Upper lobe of right lung (tissue), 1 donor: ENCODE measurements around the gene TPRA1. TPM values are rescaled to one million over a fixed set of nuclear protein-coding genes. Genes with fewer than 3 reads are reported as not detected.

Experiments used
- ATAC-seq: fragments of 200-7000 bp; cut with Tn5 transposase; one replicate; pipeline ENCODE4 v1.9.1; 2020; ENCODE audit warnings: mild to moderate bottlenecking, moderate library complexity
- DNase-seq: peaks from one replicate; pipeline ENCODE4 v3.0.0-alpha.2; 2020
- H3K27ac ChIP-seq: fragments of 200-600 bp; one replicate; pipeline ENCODE4 v1.8.0; 2022
- H3K27me3 ChIP-seq: fragments of 200-600 bp; one replicate; pipeline ENCODE4 v1.8.0; 2022; ENCODE audit warnings: mild to moderate bottlenecking
- H3K36me3 ChIP-seq: fragments of 200-600 bp; one replicate; pipeline ENCODE4 v1.8.0; 2022
- H3K4me1 ChIP-seq: fragments of 200-600 bp; one replicate; pipeline ENCODE4 v1.8.0; 2022
- H3K4me3 ChIP-seq: fragments of 200-600 bp; one replicate; pipeline ENCODE4 v1.8.0; 2022; ENCODE audit warnings: mild to moderate bottlenecking
- H3K9me3 ChIP-seq: fragments of 200-600 bp; one replicate; pipeline ENCODE4 v1.8.0; 2022
- CTCF ChIP-seq: fragments of 200-600 bp; IDR thresholded peaks from one replicate; pipeline ENCODE4 v1.8.0; 2022; ENCODE audit warnings: antibody characterized with exemption
- intact Hi-C: fragments of 100-400 bp; cut with DNase I; formaldehyde crosslinking; loops from one replicate; pipeline ENCODE4 v1.11.0; 2022
- total RNA-seq: library from RNA; stranded (reverse); fragmentation: NEBNext Ultra II Directional; extraction: Animal tissue kit (Norgen Biotek cat#: 25700); gene quantifications from one replicate; pipeline ENCODE4 v1.2.1, GENCODE V29; 2021
- donor health status: DM: no; HTN: yes; CAD: no; lungs with severe emphysema.

The TPRA1 gene
- total RNA-seq, 1 donor from 2014 or later: 40.6 TPM

DNA sequence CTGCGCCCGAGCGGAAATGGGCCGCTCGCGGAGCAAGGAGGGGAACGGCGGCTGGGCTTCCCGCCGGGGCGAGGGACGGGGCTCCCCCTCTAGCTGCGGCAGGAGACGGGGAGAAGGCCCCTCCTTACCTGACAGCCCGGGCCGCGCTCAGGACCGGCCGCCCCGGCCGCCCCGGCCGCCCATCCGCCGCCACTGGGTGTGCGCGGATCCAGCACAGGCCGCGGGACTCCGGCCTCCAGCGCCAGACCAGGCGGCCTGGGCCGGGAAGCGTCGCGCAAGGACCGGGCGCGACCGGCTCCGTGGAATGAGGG lies 296 bp downstream of the TPRA1 start:
- H3K4me1 ChIP-seq: peaks cover 34% of the 10 kb centered on the region
- no peak for TF ChIP-seq CTCF
- intact Hi-C loops: no loop called here
- peak; percentile 69 for ATAC-seq
- H3K4me3 ChIP-seq: peak overlapping the region; percentile 88
- H3K27ac ChIP-seq: peak overlapping the region; percentile 91
- no peaks in the 10 kb centered on the region for H3K27me3 ChIP-seq
- H3K9me3 ChIP-seq: no peaks in the 10 kb centered on the region
- no peak for DNase-seq
- H3K36me3 ChIP-seq: no peaks in the 10 kb centered on the region

- H3K4me1 ChIP-seq: peaks cover 34% of the 10 kb centered on the region
- no peaks in the 10 kb centered on the region for H3K27me3 ChIP-seq
- H3K4me3 ChIP-seq: peak overlapping the region; percentile 88
- TF ChIP-seq CTCF: no peak
- H3K36me3 ChIP-seq: no peaks in the 10 kb centered on the region
- intact Hi-C loops: no loop called here
- DNase-seq: peak; percentile 82
- peak overlapping the region; percentile 91 for H3K27ac ChIP-seq
- no peaks in the 10 kb centered on the region for H3K9me3 ChIP-seq
- ATAC-seq: peak; percentile 26
Observed at GRCh38 chr3:127589600-127590281, 792 bp downstream of the TPRA1 start.

DNA sequence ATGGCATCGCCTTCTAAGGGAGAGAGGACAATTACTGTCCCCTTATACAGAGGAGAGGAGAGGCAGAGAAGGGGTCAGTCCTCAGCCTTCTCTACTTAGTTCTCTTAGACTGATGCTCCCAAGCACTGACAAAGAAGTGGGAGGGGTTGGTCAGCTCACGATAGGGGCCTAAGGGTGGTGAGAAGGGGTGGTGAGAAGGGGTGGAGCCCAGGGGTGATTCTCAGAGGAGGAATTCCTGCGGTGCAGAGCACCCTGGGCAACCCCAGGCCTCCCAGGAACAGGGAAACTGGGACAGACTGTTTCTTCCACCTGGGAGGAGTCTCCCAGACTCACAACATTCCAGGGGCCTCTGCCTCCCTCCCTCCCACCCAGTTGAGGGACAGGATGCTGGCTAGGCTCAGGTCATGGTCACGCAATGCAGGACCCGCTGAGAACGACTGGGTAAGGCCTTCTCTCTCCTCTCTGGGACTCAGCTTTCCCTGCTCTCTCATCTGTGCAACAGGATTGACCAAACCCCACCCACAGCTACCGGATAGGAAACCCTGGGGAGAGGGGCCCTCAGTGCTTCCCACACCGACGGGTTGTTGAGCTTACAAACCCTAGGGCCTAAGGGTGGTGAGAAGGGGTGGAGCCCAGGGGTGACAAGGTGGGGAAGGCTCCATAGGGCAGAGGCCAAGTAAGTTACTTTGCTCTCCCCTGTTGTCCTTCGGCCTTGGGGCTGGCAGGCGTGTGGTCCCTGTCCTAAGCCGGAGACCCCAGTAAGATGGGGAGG lies 1.5 kb downstream of the TPRA1 start:
- ATAC-seq: peak; percentile 1
- H3K4me1 ChIP-seq: peaks cover 34% of the 10 kb centered on the region
- peak overlapping the region; percentile 88 for H3K4me3 ChIP-seq
- H3K27ac ChIP-seq: peak overlapping the region; percentile 91
- no peaks in the 10 kb centered on the region for H3K9me3 ChIP-seq
- no peaks in the 10 kb centered on the region for H3K27me3 ChIP-seq
- TF ChIP-seq CTCF: no peak
- intact Hi-C loops: no loop called here
- no peaks in the 10 kb centered on the region for H3K36me3 ChIP-seq
- no peak for DNase-seq

DNA sequence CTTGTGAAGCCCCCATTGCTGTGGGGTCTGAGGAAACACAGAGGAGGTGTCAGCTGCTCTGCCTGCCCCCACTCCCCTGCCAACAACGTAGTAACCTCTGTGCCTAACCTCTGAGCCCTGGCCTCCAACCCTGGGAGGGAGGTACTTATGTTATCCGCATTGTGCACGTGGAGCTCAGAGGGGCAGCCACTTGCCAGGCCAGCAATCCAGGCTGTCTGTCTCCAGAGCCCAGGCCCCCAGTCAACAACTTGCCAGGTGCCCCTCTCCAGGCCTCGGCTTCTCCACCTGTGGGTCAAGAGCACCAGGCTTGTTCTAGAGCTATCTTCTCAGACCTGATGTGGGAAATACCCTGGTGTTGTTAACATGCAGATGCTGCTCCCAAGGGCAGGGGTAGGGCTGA lies 2.7 kb downstream of the TPRA1 start:
- Histone ChIP-seq H3K4me1 (peaks cover 34% of the 10 kb centered on the region), H3K36me3 (no peaks in the 10 kb centered on the region), H3K4me3 (no peak overlapping the region), H3K9me3 (no peaks in the 10 kb centered on the region), H3K27me3 (no peaks in the 10 kb centered on the region), H3K27ac (no peak overlapping the region)
- intact Hi-C loops: no loop called here
- no peak for DNase-seq
- no peak for TF ChIP-seq CTCF
- ATAC-seq: no peak

- no peak overlapping the region for H3K27ac ChIP-seq
- intact Hi-C loops: no loop called here
- no peaks in the 10 kb centered on the region for H3K27me3 ChIP-seq
- H3K4me1 ChIP-seq: peaks cover 25% of the 10 kb centered on the region
- ATAC-seq (no peak), DNase-seq (no peak)
- H3K4me3 ChIP-seq: no peak overlapping the region
- H3K36me3 ChIP-seq: no peaks in the 10 kb centered on the region
- no peak for TF ChIP-seq CTCF
- H3K9me3 ChIP-seq: no peaks in the 10 kb centered on the region
Observed at GRCh38 chr3:127585813-127586413, 4.6 kb downstream of the TPRA1 start.
